Uterus (tissue), 4 donors: ENCODE measurements around the gene GRK5. TPM values are rescaled to one million over a fixed set of nuclear protein-coding genes. Genes with fewer than 3 reads are reported as not detected.

Experiments used
- DNase-seq, 2 donors: peaks; one replicate each; pipeline ENCODE4 v3.0.0-alpha.2; 2019 to 2020
- H3K27ac ChIP-seq, 2 donors: fragments of 200-600 bp; sonication (generic); 1 replicate in 1 of 2; 2 replicates in 1 of 2; pipeline ENCODE4 v1.5.1; 2016 to 2018
- H3K27me3 ChIP-seq, 2 donors: fragments of 200-600 bp; sonication (generic); one replicate each; pipeline ENCODE4 v1.5.1; 2018 to 2019; ENCODE audit warnings: control low read depth in 1 of 2
- H3K36me3 ChIP-seq, 2 donors: fragments of 200-600 bp; sonication (generic); one replicate each; pipeline ENCODE4 v1.5.1; 2019; ENCODE audit warnings: control low read depth in 1 of 2
- H3K4me1 ChIP-seq, 2 donors: fragments of 200-600 bp; sonication (generic); one replicate each; pipeline ENCODE4 v1.5.1; 2018 to 2019; ENCODE audit warnings: control low read depth in 1 of 2
- H3K4me3 ChIP-seq, 2 donors: fragments of 200-600 bp; sonication (generic); 1 replicate in 1 of 2; 2 replicates in 1 of 2; pipeline ENCODE4 v1.5.1; 2018 to 2019; ENCODE audit warnings: mild to moderate bottlenecking in 1 of 2
- H3K9me3 ChIP-seq, 2 donors: fragments of 200-600 bp; sonication (generic); one replicate each; pipeline ENCODE4 v1.5.1; 2019; ENCODE audit warnings: control low read depth in 1 of 2
- CTCF ChIP-seq, 4 experiments: fragments of 200-600 bp in 2 of 4; fragments of 450-650 bp in 2 of 4; sonication (generic) in 2 of 4; IDR thresholded peaks; one replicate each; pipeline ENCODE4 v1.5.1; 2016 to 2019; ENCODE audit warnings: antibody characterized with exemption in 4 of 4, mild to moderate bottlenecking in 2 of 4, moderate library complexity in 1 of 4
- POLR2A ChIP-seq, 2 donors: fragments of 450-650 bp; IDR thresholded peaks; one replicate each; pipeline ENCODE4 v1.6.1; 2016; ENCODE audit warnings: antibody characterized with exemption in 2 of 2, mild to moderate bottlenecking in 1 of 2, moderate library complexity in 1 of 2
- intact Hi-C: fragments of 100-400 bp; cut with DNase I; formaldehyde crosslinking; loops from one replicate; pipeline ENCODE4 v1.15.1; 2023; ENCODE audit warnings: low total_unique reads
- total RNA-seq, 4 donors: library from RNA; depleted of rRNA in 3 of 4; stranded (reverse); fragments of >200 nt in 3 of 4; gene quantifications; one replicate each; pipeline versions ENCODE4 v1.1.0 to v1.2.4, GENCODE V29; 2014 to 2023
- donor health status: DM: yes; HTN: yes; CAD: no.

Gene GRK5
- total RNA-seq, 4 donors from 2014 or later: 11.6 to 34.6 (median 14.1) TPM

- Histone ChIP-seq H3K27ac (no peak overlapping the region), H3K4me1 (no peaks in the 10 kb centered on the region), H3K27me3 (no peaks in the 10 kb centered on the region), H3K4me3 (no peak overlapping the region), H3K36me3 (no peaks in the 10 kb centered on the region), H3K9me3 (no peaks in the 10 kb centered on the region)
- TF ChIP-seq POLR2A (IDR thresholded peaks at IDR 0.05) (no peak), CTCF (IDR thresholded peaks at IDR 0.05) (no peak)
- no peak for DNase-seq
- intact Hi-C loops: no loop called here
Measured at GRCh38 chr10:119314061-119314460, 106.7 kb downstream of the GRK5 start.

- TF ChIP-seq CTCF (IDR thresholded peaks at IDR 0.05) (no peak), POLR2A (IDR thresholded peaks at IDR 0.05) (no peak)
- no peaks in the 10 kb centered on the region for H3K4me1 ChIP-seq
- no peaks in the 10 kb centered on the region for H3K27me3 ChIP-seq
- intact Hi-C loops: no loop called here
- no peak overlapping the region for H3K4me3 ChIP-seq
- no peaks in the 10 kb centered on the region for H3K9me3 ChIP-seq
- no peak overlapping the region for H3K27ac ChIP-seq
- no peak for DNase-seq
- H3K36me3 ChIP-seq: no peaks in the 10 kb centered on the region
Measured at GRCh38 chr10:119314486-119314885, 107.1 kb downstream of the GRK5 start.

GRCh38 chr10:119315128-119316001 lies 108.0 kb downstream of the GRK5 start:
- Histone ChIP-seq H3K27me3 (no peaks in the 10 kb centered on the region), H3K9me3 (no peaks in the 10 kb centered on the region), H3K27ac (peak overlapping the region in 1 of 2 donors; percentile 37), H3K36me3 (no peaks in the 10 kb centered on the region), H3K4me1 (no peaks in the 10 kb centered on the region), H3K4me3 (no peak overlapping the region)
- TF ChIP-seq POLR2A (IDR thresholded peaks at IDR 0.05) (no peak), CTCF (IDR thresholded peaks at IDR 0.05) (no peak)
- intact Hi-C loops: no loop called here
- no peak for DNase-seq

GRCh38 chr10:119316002-119316358 lies 108.6 kb downstream of the GRK5 start:
- H3K27me3 ChIP-seq: no peaks in the 10 kb centered on the region
- intact Hi-C loops: no loop called here
- no peak overlapping the region for H3K4me3 ChIP-seq
- H3K4me1 ChIP-seq: no peaks in the 10 kb centered on the region
- H3K27ac ChIP-seq: no peak overlapping the region
- DNase-seq: no peak
- no peak for TF ChIP-seq POLR2A (IDR thresholded peaks at IDR 0.05)
- no peak for TF ChIP-seq CTCF (IDR thresholded peaks at IDR 0.05)
- no peaks in the 10 kb centered on the region for H3K9me3 ChIP-seq
- no peaks in the 10 kb centered on the region for H3K36me3 ChIP-seq

GRCh38 chr10:119316729-119317097 lies 109.3 kb downstream of the GRK5 start:
- peak in 1 of 2 donors; percentile 42 for DNase-seq
- intact Hi-C loops: no loop called here
- no peak overlapping the region for H3K4me3 ChIP-seq
- peak overlapping the region; percentile 24 to 52 for H3K27ac ChIP-seq
- H3K4me1 ChIP-seq: no peaks in the 10 kb centered on the region
- H3K9me3 ChIP-seq: no peaks in the 10 kb centered on the region
- no peaks in the 10 kb centered on the region for H3K27me3 ChIP-seq
- TF ChIP-seq POLR2A (IDR thresholded peaks at IDR 0.05) (no peak), CTCF (IDR thresholded peaks at IDR 0.05) (no peak)
- no peaks in the 10 kb centered on the region for H3K36me3 ChIP-seq
